HG03565 (cell line): Measurements from ENCODE around the gene ARFRP1.

Experiments used
- ATAC-seq: cut with Tn5 transposase; IDR thresholded peaks from one replicate; pipeline ENCODE4 v1.9.1; 2021; ENCODE audit warnings: mild to moderate bottlenecking, moderate library complexity; ENCODE audit not compliant: unreplicated experiment

ARFRP1 gene

GRCh38 chr20:63692436-63693082, 15.2 kb downstream of the ARFRP1 start:
- no peak for ATAC-seq

- ATAC-seq: no peak
These were observed 15.9 kb downstream of the ARFRP1 start for GRCh38 chr20:63691711-63692435.

GRCh38 chr20:63690898-63691710, 16.7 kb downstream of the ARFRP1 start:
- no peak for ATAC-seq

GRCh38 chr20:63690003-63690897, 17.5 kb downstream of the ARFRP1 start:
- ATAC-seq: no peak

GRCh38 chr20:63689046-63690002, 18.5 kb downstream of the ARFRP1 start:
- ATAC-seq: no peak

- ATAC-seq: no peak
These were observed 19.3 kb downstream of the ARFRP1 start for GRCh38 chr20:63688228-63689045.

- no peak for ATAC-seq
These were observed 20.2 kb downstream of the ARFRP1 start for GRCh38 chr20:63687419-63688178.

GRCh38 chr20:63686492-63687321, 21.1 kb downstream of the ARFRP1 start:
- ATAC-seq: no peak

- ATAC-seq: no peak
These were observed 21.7 kb downstream of the ARFRP1 start for GRCh38 chr20:63686094-63686491.

- ATAC-seq: no peak
These were observed 22.3 kb downstream of the ARFRP1 start for GRCh38 chr20:63685269-63686026.

GRCh38 chr20:63682384-63683139, 25.2 kb downstream of the ARFRP1 start:
- no peak for ATAC-seq

GRCh38 chr20:63681609-63682142, 26.1 kb downstream of the ARFRP1 start:
- no peak for ATAC-seq

GRCh38 chr20:63680857-63681608, 26.7 kb downstream of the ARFRP1 start:
- no peak for ATAC-seq

GRCh38 chr20:63680427-63680826, 27.3 kb downstream of the ARFRP1 start:
- ATAC-seq: no peak
